Measurements from ENCODE around the gene ADAMTS17.
"Not testable (repeated sequence)": the region's sequence is repeated elsewhere in the genome, so short reads cannot be mapped to it uniquely, and the experiment has no call there.

Gene ADAMTS17

DNA sequence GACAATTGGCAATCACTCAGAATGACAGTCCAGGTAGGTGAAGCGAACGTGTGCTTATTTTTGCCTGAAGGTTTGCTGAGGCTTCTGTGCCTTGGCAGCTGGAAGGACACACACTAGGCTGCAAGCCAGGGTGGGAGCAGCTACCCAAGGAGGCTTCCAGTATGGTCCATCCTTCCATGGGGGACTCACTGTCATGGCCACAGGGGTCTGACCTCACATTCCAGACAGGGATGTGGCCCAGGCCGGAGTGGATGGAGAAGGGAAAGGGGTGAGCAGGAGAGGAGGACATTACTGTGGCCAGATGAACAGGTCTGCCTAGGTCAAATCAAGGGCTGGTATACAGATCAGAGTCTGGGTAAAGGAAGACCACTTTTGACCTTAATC lies 247.7 kb downstream of the ADAMTS17 start:
- in situ Hi-C loops (cut with HindIII; ENCODE audit: low pct_ligation_motif_present, low pct_unique_long_range_greater_than_20kb, low sequenced_read_pairs): no loop called here
- no peak for DNase-seq

DNA sequence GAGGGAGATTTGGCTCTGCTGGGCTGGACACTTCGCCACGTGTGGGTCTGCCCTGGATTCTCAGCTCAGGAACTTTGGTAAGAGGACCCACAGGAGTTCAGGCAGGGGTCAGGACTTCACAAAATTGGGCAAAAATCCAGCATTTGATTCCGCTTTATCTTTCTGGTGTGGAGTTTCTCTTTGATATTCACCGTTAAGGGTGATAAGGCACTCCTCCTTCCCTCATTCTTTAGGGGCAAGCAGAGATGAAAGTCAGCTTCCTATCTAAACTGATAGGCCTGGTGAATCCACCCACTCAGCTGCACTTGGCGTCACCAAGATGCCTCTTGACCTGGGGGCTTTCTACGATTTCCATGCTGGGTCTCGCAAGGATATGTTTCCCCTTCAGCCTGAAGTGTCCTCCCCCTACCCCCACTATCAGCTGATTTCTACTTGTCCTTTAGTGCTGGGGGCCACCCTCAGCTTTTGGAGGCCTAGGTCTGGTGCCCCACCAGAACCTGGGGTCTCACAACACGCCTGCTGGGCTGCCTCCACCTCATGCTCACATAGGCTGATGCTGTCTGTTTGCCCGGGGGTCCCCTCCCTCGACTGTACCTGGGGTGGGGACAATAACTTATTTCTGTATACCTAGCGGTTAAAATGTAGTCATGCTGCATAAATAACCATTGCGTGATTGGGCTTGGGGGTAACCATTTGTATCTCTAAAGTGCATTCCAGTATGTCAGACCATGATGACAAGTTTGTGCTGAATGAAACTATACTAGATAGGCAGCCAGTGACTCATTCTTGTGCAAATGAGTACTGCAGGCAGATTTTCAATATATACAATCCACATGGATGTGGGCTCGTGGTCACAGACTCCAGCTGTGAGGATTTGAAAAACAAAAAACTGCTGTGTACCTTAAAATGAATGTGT lies 248.3 kb downstream of the ADAMTS17 start:
- DNase-seq: no peak
- in situ Hi-C loops (cut with HindIII; ENCODE audit: low pct_ligation_motif_present, low pct_unique_long_range_greater_than_20kb, low sequenced_read_pairs): no loop called here

DNA sequence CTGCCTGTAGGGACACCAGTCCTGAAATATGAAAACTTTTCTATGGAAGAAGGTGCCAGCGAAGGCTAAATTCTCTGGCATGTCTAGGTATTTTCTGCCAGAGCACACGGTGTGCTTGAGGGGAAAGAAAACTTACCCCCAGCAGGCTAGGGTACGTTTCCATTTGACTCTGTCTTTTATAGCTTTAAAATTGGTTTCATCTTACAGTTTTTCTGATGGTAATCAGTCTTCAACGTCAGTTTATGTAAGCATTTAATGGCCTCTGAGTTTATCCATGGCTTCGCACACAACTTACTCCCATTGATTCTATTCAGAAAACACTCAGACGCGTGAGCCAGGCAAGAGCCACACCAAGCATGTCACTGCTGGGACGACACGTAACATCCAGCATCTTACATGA lies 249.7 kb downstream of the ADAMTS17 start:
- in situ Hi-C loops (cut with HindIII; ENCODE audit: low pct_ligation_motif_present, low pct_unique_long_range_greater_than_20kb, low sequenced_read_pairs): no loop called here
- no peak for DNase-seq

DNA sequence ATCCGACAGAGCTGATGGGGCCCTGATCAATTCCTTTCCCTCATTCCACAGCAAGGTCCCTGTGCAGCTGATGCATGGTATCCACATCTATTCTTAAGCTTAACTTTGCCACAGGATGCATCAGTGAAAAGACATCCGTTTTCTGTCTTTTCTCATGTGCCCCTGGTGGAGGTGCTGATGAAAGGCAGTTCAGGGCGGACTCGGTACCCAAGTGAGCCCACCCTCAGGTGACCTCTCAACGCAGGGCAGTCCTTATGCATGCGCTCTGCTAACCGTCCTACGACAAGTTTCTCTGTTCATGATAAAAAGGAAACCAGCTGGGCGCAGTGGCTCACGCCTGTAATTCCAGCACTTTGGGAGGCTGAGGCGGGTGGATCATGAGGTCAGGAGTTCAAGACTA lies 251.4 kb downstream of the ADAMTS17 start:
- in situ Hi-C loops (cut with HindIII; ENCODE audit: low pct_ligation_motif_present, low pct_unique_long_range_greater_than_20kb, low sequenced_read_pairs): no loop called here
- no peak for DNase-seq

DNA sequence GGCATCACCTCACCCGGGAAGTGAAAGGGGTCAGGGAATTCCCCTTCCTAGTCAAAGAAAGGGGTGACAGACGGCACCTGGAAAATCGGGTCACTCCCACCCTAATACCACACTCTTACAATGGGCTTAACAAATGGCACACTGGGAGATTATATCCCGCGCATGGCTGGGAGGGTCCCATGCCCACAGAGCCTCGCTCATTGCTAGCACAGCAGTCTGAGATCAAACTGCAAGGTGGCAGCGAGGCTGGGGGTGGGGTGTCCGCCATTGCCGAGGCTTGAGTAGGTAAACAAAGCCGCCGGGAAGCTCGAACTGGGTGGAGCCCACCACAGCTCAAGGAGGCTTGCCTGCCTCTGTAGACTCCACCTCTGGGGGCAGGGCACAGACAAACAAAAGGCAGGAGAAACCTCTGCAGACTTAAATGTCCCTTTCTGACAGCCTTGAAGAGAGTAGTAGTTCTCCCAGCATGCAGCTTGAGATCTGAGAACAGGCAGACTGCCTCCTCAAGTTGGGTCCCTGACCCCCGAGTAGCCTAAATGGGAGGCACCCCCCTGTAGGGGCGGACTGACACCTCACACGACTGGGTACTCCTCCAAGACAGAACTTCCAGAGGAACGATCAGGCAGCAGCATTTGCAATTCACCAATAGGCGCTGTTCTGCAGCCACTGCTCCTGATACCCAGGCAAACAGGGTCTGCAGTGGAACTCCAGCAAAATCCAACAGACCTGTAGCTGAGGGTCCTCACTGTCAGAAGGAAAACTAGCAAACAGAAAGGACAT lies 257.5 kb downstream of the ADAMTS17 start:
- DNase-seq; in situ Hi-C loops (cut with HindIII; ENCODE audit: low pct_ligation_motif_present, low pct_unique_long_range_greater_than_20kb, low sequenced_read_pairs): not testable (repeated sequence)

DNA sequence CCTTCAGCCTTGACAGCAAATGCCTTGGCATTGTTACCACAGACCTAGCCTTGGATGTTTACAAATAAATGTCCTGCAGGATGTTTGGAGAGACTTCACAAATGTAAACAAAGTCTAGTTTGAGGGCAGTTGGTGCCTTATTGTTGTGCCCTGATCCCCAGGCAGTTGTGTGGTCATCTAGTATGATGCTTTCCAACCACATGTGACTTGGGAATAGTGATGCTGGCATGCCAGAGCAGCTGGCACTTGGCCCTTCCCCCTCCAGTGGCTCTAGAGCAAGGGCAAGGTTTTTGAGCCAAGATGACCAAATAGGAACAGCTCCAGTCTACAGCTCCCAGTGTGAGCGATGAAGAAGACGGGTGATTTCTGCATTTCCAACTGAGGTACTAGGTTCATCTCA lies 258.2 kb downstream of the ADAMTS17 start:
- DNase-seq: no peak
- in situ Hi-C loops (cut with HindIII; ENCODE audit: low pct_ligation_motif_present, low pct_unique_long_range_greater_than_20kb, low sequenced_read_pairs): no loop called here

DNA sequence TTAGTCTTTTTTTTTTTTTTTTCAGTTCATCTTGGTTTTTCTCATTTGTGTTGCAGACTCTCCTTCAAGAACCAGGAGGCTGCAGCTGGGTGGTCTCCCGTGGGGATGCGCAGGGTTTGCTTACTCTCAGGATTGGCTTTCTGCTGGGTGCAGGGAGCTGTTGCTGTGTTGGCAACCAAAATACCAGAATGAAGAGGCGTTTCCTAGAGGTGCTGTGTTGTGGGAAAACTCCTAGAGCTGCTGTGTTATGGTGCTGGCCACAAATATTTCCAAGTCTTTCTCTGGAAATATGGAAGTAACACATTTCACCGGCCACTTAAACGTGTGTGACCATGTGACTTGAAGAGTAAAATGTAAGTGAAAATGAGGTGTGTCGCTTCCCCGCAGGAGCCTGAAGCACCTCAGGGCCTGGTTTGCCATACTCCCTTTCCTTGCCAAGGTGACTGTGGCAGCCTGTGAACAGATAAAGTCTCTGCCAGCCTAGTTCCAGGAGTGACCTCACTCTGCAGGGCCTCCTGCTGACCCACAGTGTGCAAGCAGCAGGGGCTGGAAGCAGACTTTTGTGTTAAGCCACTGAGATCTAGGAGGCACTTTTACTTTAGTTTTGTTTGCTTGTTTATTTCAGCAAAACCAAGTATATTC lies 258.9 kb downstream of the ADAMTS17 start:
- in situ Hi-C loops (cut with HindIII; ENCODE audit: low pct_ligation_motif_present, low pct_unique_long_range_greater_than_20kb, low sequenced_read_pairs): no loop called here
- no peak for DNase-seq

DNA sequence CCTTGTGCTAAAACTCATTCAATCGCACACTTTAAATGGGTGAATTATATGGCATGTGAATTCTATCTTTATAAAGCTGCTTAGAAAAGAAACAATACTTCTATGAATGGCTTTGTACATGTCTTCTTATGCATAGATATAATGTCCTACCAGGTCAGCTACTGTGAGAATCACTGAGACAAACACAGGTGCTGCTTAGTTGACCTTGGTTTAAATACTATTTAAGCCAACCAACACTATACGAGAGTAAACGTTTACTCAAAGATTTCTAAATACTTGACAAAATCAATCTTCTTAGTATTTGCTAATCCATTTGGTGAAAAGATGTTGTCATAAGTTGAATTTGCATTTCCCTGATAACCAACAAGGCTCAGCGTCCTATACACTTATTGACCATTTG lies 260.3 kb downstream of the ADAMTS17 start:
- in situ Hi-C loops (cut with HindIII; ENCODE audit: low pct_ligation_motif_present, low pct_unique_long_range_greater_than_20kb, low sequenced_read_pairs): no loop called here
- DNase-seq: no peak

DNA sequence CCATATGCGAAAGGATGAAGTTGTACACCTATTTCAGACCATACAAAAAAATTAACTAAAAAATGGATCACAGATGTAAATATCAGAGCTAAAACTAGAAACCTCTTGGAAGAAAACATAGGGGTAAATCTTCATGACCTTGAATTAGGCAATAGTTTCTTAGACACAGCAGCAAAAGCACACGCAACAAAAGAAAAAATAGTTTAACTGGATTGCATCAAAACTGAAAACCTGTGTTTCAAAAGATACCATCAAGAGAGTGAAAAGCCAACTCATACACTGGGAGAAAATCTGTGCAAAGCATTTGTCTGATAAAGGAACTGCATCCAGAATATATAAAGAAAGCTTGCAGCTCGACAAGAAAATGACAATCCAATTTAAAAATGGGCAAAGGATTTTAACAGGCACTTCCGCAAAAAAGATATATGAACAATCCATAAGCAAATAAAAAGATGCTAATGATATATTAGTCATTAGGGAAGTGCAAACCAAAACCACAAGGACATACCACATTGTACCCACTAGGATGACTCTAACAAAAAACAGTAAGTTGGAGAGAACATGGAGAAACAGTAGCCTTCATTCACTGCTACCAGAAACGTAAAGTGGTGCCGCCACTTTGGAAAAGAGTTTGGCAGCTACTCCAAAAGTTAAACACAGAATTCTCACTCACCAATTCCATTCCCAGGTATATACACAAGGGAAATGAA lies 263.1 kb downstream of the ADAMTS17 start:
- no peak for DNase-seq
- in situ Hi-C loops (cut with HindIII; ENCODE audit: low pct_ligation_motif_present, low pct_unique_long_range_greater_than_20kb, low sequenced_read_pairs): no loop called here

DNA sequence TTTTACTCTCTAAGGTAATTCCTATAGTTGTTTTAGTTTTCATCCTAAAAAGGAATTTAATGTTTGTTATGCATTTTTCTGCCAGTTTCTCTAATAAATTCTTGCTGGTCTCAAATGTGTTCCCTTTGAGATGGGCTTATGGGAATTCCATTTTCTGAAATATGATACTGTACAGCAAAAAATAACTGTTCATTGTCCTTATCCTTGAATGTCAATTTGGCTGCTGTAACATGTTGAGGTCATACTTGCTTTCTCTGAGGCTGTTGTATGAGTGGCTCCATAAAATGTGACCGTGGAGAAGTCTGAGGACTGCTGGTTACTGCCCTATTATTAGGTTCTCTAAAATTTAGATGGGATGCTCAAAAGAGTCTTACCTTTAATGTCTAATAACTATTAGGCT lies 266.5 kb downstream of the ADAMTS17 start:
- no peak for DNase-seq
- in situ Hi-C loops (cut with HindIII; ENCODE audit: low pct_ligation_motif_present, low pct_unique_long_range_greater_than_20kb, low sequenced_read_pairs): no loop called here

DNA sequence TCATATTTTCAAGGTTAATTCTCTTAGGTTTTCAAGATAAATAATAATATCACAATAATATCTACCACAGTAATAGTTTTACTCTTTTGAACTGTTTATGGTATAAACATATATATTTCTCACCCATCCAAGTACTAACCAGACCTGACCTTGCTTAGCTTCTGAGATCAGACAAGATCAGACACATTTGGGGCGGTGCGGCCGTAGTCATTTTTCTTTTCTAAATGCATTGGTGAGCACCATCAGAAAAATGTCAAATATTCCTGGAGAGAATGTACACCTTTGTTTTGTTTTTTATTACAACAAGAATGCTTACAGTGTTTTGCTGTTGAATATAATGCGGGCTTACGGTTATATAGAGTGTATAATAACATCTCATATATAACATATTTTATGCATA lies 267.8 kb downstream of the ADAMTS17 start:
- in situ Hi-C loops (cut with HindIII; ENCODE audit: low pct_ligation_motif_present, low pct_unique_long_range_greater_than_20kb, low sequenced_read_pairs): no loop called here
- DNase-seq: no peak

DNA sequence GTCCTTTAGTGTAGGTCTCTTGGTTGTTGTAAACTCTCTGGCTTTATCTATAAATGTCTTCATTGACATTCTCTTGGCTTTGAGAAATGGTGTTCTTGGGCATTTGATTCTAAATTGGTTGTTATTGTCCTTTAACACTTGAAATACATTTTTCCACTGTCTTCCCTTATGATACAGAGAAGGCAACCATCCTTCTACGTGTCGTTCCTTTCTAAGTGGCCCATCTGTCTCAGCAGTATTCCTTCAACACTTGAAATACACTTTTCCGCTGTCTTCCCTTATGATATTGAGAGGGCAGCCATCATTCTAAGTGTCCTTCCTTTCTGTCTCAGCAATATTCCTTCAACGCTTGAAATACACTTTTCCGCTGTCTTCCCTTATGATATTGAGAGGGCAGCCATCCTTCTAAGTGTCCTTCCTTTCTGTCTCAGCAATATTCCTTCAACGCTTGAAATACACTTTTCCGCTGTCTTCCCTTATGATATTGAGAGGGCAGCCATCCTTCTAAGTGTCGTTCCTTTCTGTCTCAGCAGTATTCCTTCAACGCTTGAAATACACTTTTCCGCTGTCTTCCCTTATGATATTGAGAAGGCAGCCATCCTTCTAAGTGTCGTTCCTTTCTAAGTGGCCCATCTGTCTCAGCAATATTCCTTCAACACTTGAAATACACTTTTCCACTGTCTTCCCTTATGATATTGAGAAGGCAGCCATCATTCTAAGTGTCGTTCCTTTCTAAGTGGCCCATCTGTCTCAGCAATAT lies 275.1 kb downstream of the ADAMTS17 start:
- DNase-seq; in situ Hi-C loops (cut with HindIII; ENCODE audit: low pct_ligation_motif_present, low pct_unique_long_range_greater_than_20kb, low sequenced_read_pairs): not testable (repeated sequence)

DNA sequence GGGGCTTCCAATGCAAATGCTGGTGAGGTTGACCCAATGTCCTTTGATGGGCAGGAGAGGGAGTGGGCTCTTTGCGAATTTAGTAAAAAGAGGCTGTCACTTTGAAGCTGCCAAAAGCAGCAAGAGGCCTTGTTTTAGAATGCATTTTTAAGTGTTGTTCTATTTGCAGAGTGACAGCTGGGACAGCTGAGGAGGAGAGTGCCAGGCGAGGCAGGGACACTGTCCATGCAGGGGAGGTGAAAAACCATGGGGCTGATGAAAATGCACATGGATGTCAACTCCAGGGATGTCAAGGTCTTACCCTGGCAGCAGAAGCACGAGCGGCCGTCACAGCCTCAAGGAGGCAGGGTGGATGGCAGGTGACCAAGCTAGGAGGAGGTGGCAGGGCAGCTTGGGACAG lies 279.8 kb downstream of the ADAMTS17 start:
- in situ Hi-C loops (cut with HindIII; ENCODE audit: low pct_ligation_motif_present, low pct_unique_long_range_greater_than_20kb, low sequenced_read_pairs): no loop called here

DNA sequence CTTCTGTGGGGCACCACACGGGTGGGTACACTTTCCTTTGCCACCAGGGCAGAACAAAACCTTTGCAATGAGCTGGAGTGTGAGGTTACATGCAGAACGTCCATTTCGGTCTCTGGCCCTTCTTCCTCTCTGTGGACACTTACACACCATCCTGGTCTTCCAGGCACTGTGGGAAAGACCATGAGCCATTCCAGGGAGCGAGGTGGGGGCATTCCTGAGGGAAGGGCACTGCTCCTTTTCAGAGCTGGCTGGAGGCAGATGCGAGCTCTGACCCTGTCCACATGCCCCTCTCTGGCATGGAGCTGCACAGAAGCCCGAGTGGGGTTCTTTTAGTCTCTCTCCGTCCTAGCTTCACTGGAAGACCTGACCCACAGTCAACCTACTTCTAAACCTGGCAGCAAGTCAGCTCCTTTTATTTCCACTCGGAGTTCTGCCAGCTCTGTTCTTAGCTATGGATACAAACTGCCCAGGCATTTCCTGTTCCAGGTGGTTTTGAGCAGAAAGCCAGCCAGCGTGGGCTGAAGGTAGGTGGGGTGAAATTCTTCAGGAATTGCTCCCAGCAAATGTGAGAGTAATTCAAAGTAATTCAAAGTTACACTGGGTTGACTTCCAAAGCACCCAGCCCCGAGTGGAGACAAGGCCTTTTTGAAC lies 281.4 kb downstream of the ADAMTS17 start:
- in situ Hi-C loops (cut with HindIII; ENCODE audit: low pct_ligation_motif_present, low pct_unique_long_range_greater_than_20kb, low sequenced_read_pairs): no loop called here
- no peak for DNase-seq

More for the DNA sequence above, 279.8 kb downstream of the ADAMTS17 start:
- no peak for DNase-seq

DNA sequence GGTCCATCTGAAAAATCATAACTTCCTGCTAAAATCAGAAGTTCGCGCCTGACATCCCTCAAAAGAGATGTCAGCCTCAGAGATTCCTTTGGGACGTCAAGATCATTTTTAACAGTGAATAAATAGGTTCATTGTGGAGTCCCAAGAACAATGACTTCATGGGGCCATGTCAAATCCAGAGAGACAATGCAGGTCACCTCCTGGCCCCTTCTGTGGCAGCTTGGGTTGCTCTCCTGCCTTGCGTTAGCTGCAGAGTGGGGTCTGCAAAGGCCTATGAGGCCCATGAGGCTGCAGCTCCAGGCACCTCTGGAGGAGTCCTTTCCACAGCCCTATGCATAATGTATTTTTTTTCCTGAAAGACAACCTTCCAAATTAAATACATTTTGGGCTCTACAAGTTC lies 282.3 kb downstream of the ADAMTS17 start:
- in situ Hi-C loops (cut with HindIII; ENCODE audit: low pct_ligation_motif_present, low pct_unique_long_range_greater_than_20kb, low sequenced_read_pairs): no loop called here
- DNase-seq: no peak

DNA sequence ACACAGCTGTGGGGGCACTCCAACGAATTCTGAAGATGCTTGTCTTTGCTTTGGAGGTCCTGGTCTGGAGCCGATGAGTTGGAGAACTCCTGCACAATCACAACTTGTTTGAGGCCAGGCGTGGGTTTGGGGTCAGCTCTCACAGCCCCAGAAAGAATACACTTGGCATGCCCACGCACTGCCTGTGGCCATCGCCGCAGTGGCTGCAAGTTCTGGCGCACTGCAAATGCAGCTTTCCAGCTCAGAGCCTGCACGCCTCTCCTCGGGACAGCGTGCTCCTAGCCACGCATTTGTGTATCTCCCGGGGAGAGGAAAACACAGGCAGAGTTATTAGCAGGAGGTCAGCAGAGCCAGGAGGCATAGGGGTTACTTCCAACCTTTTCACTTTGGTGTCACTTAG lies 282.7 kb downstream of the ADAMTS17 start:
- in situ Hi-C loops (cut with HindIII; ENCODE audit: low pct_ligation_motif_present, low pct_unique_long_range_greater_than_20kb, low sequenced_read_pairs): no loop called here

DNA sequence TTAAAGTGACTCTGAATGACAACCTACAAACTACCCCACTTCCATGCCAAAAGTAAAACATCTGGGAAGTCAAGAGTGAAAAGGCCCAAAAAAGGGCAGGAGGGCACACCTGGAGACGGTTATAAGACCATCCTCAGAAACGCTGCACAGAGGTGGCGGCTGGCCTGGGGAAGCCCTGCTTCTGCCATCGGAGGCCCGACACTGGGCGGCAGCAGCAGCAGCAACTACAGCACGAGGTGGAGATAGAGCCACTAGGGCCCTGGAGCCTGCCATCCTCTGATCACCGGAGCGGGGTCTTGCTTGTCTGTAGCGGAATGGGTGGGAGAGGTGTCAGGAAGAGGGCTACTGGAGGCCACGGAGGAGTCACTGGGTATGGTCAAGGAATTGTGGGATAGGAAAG lies 283.3 kb downstream of the ADAMTS17 start:
- in situ Hi-C loops (cut with HindIII; ENCODE audit: low pct_ligation_motif_present, low pct_unique_long_range_greater_than_20kb, low sequenced_read_pairs): no loop called here
- DNase-seq: no peak

More for the DNA sequence above, 282.7 kb downstream of the ADAMTS17 start:
- DNase-seq: no peak

DNA sequence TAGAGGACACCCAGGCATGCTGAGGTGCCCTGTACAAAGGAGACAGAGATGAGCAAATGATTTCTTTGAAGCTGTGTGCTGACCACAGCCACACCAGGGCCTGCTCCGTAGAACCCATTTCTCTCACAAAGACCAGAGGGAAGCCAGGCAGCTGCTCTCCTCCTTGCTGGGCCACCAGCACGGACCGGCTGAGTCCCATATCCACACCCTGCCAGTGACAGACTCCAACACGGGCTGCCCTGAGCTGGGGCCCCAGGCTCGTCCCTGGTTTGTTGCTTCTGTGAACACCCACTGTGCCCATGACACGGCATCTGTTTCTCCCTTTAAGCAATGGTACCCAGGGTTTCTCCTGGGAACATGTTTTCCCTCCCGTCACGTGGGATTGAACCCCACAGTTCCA lies 284.5 kb downstream of the ADAMTS17 start:
- no peak for DNase-seq
- in situ Hi-C loops (cut with HindIII; ENCODE audit: low pct_ligation_motif_present, low pct_unique_long_range_greater_than_20kb, low sequenced_read_pairs): no loop called here
